Neural progenitor cell (in vitro differentiated cells): ENCODE results near the gene PET100. TPM values are rescaled to one million over a fixed set of nuclear protein-coding genes. Genes with fewer than 3 reads are reported as not detected.

Experiments
- DNase-seq: peaks from one replicate; pipeline ENCODE4 v3.0.0-alpha.2; 2016; ENCODE audit warnings: low spot score
- H2AFZ ChIP-seq: fragments of 200-600 bp; sonication (generic); replicated peaks from 2 replicates; pipeline ENCODE4 v1.6.1; 2016; ENCODE audit warnings: antibody characterized with exemption
- H3F3A ChIP-seq: fragments of 200-600 bp; sonication (generic); 2 replicates; pipeline ENCODE4 v1.6.1; 2016; ENCODE audit warnings: antibody characterized with exemption, low read depth
- H3K27ac ChIP-seq: fragments of 200-600 bp; sonication (generic); 2 replicates; pipeline ENCODE4 v1.5.1; 2016; ENCODE audit warnings: mild to moderate bottlenecking
- H3K27me3 ChIP-seq: fragments of 200-600 bp; sonication (generic); 2 replicates; pipeline ENCODE4 v1.6.1; 2016; ENCODE audit warnings: mild to moderate bottlenecking, moderate library complexity
- H3K36me3 ChIP-seq: fragments of 200-600 bp; sonication (generic); 2 replicates; pipeline ENCODE4 v1.5.1; 2016
- H3K4me1 ChIP-seq: fragments of 200-600 bp; sonication (generic); 2 replicates; pipeline ENCODE4 v1.6.1; 2016; ENCODE audit warnings: mixed run types
- H3K4me2 ChIP-seq: fragments of 200-600 bp; sonication (generic); 2 replicates; pipeline ENCODE4 v1.6.1; 2016
- H3K4me3 ChIP-seq: fragments of 200-600 bp; sonication (generic); 2 replicates; pipeline ENCODE4 v1.5.1; 2016
- H3K79me2 ChIP-seq: fragments of 200-600 bp; sonication (generic); 2 replicates; pipeline ENCODE4 v1.6.1; 2016; ENCODE audit warnings: low read depth
- H3K9ac ChIP-seq: fragments of 200-600 bp; sonication (generic); 2 replicates; pipeline ENCODE4 v1.6.1; 2016
- H3K9me3 ChIP-seq: fragments of 200-600 bp; sonication (generic); 2 replicates; pipeline ENCODE4 v1.5.1; 2016; ENCODE audit warnings: low read depth
- H4K20me1 ChIP-seq: fragments of 200-600 bp; sonication (generic); 2 replicates; pipeline ENCODE4 v1.6.1; 2016; ENCODE audit warnings: low read depth
- H3K27ac Mint-ChIP-seq: 3 replicates; pipeline ENCODE4 v1.8.0; 2021; ENCODE audit warnings: mixed read lengths
- H3K27me3 Mint-ChIP-seq: 2 replicates; pipeline ENCODE4 v1.8.0; 2022; ENCODE audit warnings: low read depth, mild to moderate bottlenecking, inconsistent platforms, moderate library complexity, mixed read lengths; ENCODE audit not compliant: insufficient read depth
- H3K36me3 Mint-ChIP-seq: 3 replicates; pipeline ENCODE4 v1.8.0; 2021; ENCODE audit warnings: mixed read lengths
- H3K4me1 Mint-ChIP-seq: 3 replicates; pipeline ENCODE4 v1.8.0; 2021; ENCODE audit warnings: mixed read lengths
- H3K4me3 Mint-ChIP-seq: 3 replicates; pipeline ENCODE4 v1.8.0; 2021; ENCODE audit warnings: mild to moderate bottlenecking, moderate library complexity, mixed read lengths
- H3K9me3 Mint-ChIP-seq: 3 replicates; pipeline ENCODE4 v1.8.0; 2020; ENCODE audit warnings: mixed read lengths
- CTCF ChIP-seq: fragments of 200-600 bp; sonication (generic); IDR thresholded peaks from 2 replicates; pipeline ENCODE4 v1.5.1; 2017; ENCODE audit warnings: antibody characterized with exemption, mild to moderate bottlenecking
- EZH2 ChIP-seq: fragments of 200-600 bp; sonication (generic); IDR thresholded peaks from 2 replicates; pipeline ENCODE4 v1.6.1; 2017; ENCODE audit warnings: antibody characterized with exemption, mild to moderate bottlenecking, moderate library complexity
- EZH2phosphoT487 ChIP-seq: fragments of 200-600 bp; sonication (generic); IDR thresholded peaks from 2 replicates; pipeline ENCODE4 v1.6.1; 2017; ENCODE audit warnings: antibody characterized with exemption
- total RNA-seq: library from RNA; depleted of rRNA; stranded (reverse); fragments of >200 nt; gene quantifications from 2 replicates; pipeline ENCODE4 v1.2.3, GENCODE V29; 2015; ENCODE audit warnings: low replicate concordance

The PET100 gene
- total RNA-seq, 1 donor from 2014 or later = 30.3 TPM

- Histone ChIP-seq H3K27ac (no peak overlapping the region), H3K4me1 (peaks cover 5% of the 10 kb centered on the region), H3K36me3 (no peaks in the 10 kb centered on the region), H3K79me2 (peaks cover 57% of the 10 kb centered on the region), H3F3A (no peaks in the 10 kb centered on the region), H2AFZ (no peak overlapping the region), H3K9ac (no peak overlapping the region), H3K4me3 (no peak overlapping the region), H3K4me2 (no peak overlapping the region), H3K9me3 (no peaks in the 10 kb centered on the region), H4K20me1 (peaks cover 6% of the 10 kb centered on the region), H3K27me3 (no peaks in the 10 kb centered on the region)
- TF ChIP-seq CTCF = no peak
- TF ChIP-seq EZH2 = no peak
- no peak for TF ChIP-seq EZH2phosphoT487
- Mint-ChIP-seq H3K36me3 (peaks cover 11% of the 10 kb centered on the region), H3K4me1 (peaks cover 32% of the 10 kb centered on the region), H3K27ac (no peak overlapping the region), H3K9me3 (no peaks in the 10 kb centered on the region), H3K27me3 (peaks cover 9% of the 10 kb centered on the region), H3K4me3 (peak overlapping the region; percentile 100)
- no peak for DNase-seq
Measured at GRCh38 chr19:7627166-7627565, 2.4 kb upstream of the PET100 start.

GRCh38 chr19:7628589-7629311 is 843 bp upstream of the PET100 start:
- no peaks in the 10 kb centered on the region for H3K27me3 ChIP-seq
- H4K20me1 ChIP-seq = peaks cover 6% of the 10 kb centered on the region
- Mint-ChIP-seq H3K27me3 (peaks cover 9% of the 10 kb centered on the region), H3K9me3 (no peaks in the 10 kb centered on the region), H3K4me3 (peak overlapping the region; percentile 100), H3K27ac (peak overlapping the region; percentile 100), H3K36me3 (peaks cover 8% of the 10 kb centered on the region), H3K4me1 (peaks cover 32% of the 10 kb centered on the region)
- no peaks in the 10 kb centered on the region for H3F3A ChIP-seq
- peaks cover 57% of the 10 kb centered on the region for H3K79me2 ChIP-seq
- DNase-seq = peak; percentile 40
- peak overlapping the region; percentile 97 for H3K9ac ChIP-seq
- peaks cover 5% of the 10 kb centered on the region for H3K4me1 ChIP-seq
- no peak for TF ChIP-seq EZH2phosphoT487
- TF ChIP-seq CTCF = no peak
- TF ChIP-seq EZH2 = no peak
- no peaks in the 10 kb centered on the region for H3K36me3 ChIP-seq
- peak overlapping the region; percentile 74 for H2AFZ ChIP-seq
- peak overlapping the region; percentile 95 for H3K4me3 ChIP-seq
- no peaks in the 10 kb centered on the region for H3K9me3 ChIP-seq
- H3K27ac ChIP-seq = no peak overlapping the region
- H3K4me2 ChIP-seq = peak overlapping the region; percentile 98

- Mint-ChIP-seq H3K4me1 (peaks cover 32% of the 10 kb centered on the region), H3K9me3 (no peaks in the 10 kb centered on the region), H3K4me3 (peak overlapping the region; percentile 52), H3K36me3 (peaks cover 6% of the 10 kb centered on the region), H3K27me3 (peaks cover 17% of the 10 kb centered on the region), H3K27ac (no peak overlapping the region)
- Histone ChIP-seq H3K27me3 (peaks cover 24% of the 10 kb centered on the region), H3K9ac (no peak overlapping the region), H4K20me1 (peaks cover 6% of the 10 kb centered on the region), H3K27ac (no peak overlapping the region), H3K9me3 (no peaks in the 10 kb centered on the region), H3F3A (peaks cover 12% of the 10 kb centered on the region), H3K79me2 (peaks cover 53% of the 10 kb centered on the region), H2AFZ (no peak overlapping the region), H3K4me1 (peaks cover 5% of the 10 kb centered on the region), H3K4me2 (no peak overlapping the region), H3K4me3 (no peak overlapping the region), H3K36me3 (no peaks in the 10 kb centered on the region)
- DNase-seq = no peak
- TF ChIP-seq EZH2 = no peak
- no peak for TF ChIP-seq EZH2phosphoT487
- no peak for TF ChIP-seq CTCF
Measured at GRCh38 chr19:7631577-7631976, 2.0 kb downstream of the PET100 start.
